H9 (cell line): ENCODE data around the gene CAB39L. TPM values are rescaled to one million over a fixed set of nuclear protein-coding genes. Genes with fewer than 3 reads are reported as not detected.

ENCODE experiments used
- DNase-seq: peaks from one replicate; pipeline ENCODE4 v3.0.0-alpha.2; 2017
- H2AFZ ChIP-seq: one replicate; pipeline ENCODE4 v1.6.1; 2013; ENCODE audit warnings: mild to moderate bottlenecking, low read length, control low read depth, moderate library complexity
- H2AK5ac ChIP-seq: 2 replicates; pipeline ENCODE4 v1.6.1; 2013; ENCODE audit warnings: low read length, control low read depth, mixed read lengths; ENCODE audit not compliant: insufficient read length
- H2BK120ac ChIP-seq: one replicate; pipeline ENCODE4 v1.6.1; 2013; ENCODE audit warnings: low read depth, mild to moderate bottlenecking, low read length, control low read depth, inconsistent platforms; ENCODE audit not compliant: poor library complexity, severe bottlenecking
- H2BK12ac ChIP-seq: 2 replicates; pipeline ENCODE4 v1.6.1; 2013; ENCODE audit warnings: low read length, control low read depth, mixed read lengths, low read depth; ENCODE audit not compliant: insufficient read length
- H2BK15ac ChIP-seq: 2 replicates; pipeline ENCODE4 v1.6.1; 2013; ENCODE audit warnings: low read depth, low read length, control low read depth
- H2BK20ac ChIP-seq: one replicate; pipeline ENCODE4 v1.6.1; 2013; ENCODE audit warnings: low read depth, mild to moderate bottlenecking, low read length, control low read depth, inconsistent platforms; ENCODE audit not compliant: poor library complexity, severe bottlenecking
- H2BK5ac ChIP-seq: 2 replicates; pipeline ENCODE4 v1.6.1; 2013; ENCODE audit warnings: low read length, control low read depth, mixed read lengths; ENCODE audit not compliant: insufficient read length
- H3K14ac ChIP-seq: 2 replicates; pipeline ENCODE4 v1.6.1; 2013; ENCODE audit warnings: low read length, control low read depth; ENCODE audit not compliant: insufficient read depth
- H3K18ac ChIP-seq: 2 replicates; pipeline ENCODE4 v1.6.1; 2013; ENCODE audit warnings: low read depth, mild to moderate bottlenecking, mixed read lengths, low read length, control low read depth; ENCODE audit not compliant: insufficient read length
- H3K23ac ChIP-seq: 2 replicates; pipeline ENCODE4 v1.6.1; 2013; ENCODE audit warnings: low read length, control low read depth, mixed read lengths, low read depth; ENCODE audit not compliant: insufficient read length
- H3K23me2 ChIP-seq: 2 replicates; pipeline ENCODE4 v1.6.1; 2013; ENCODE audit warnings: low read depth, mild to moderate bottlenecking, mixed read lengths, low read length, control low read depth; ENCODE audit not compliant: insufficient read length, poor library complexity, severe bottlenecking
- H3K27ac ChIP-seq: 2 replicates; pipeline ENCODE4 v1.5.1; 2013; ENCODE audit warnings: low read length, control low read depth, mixed read lengths, low read depth; ENCODE audit not compliant: insufficient read length
- H3K27me3 ChIP-seq: 2 replicates; pipeline ENCODE4 v1.6.1; 2013; ENCODE audit warnings: low read length, control low read depth, inconsistent platforms; ENCODE audit not compliant: insufficient read depth
- H3K4ac ChIP-seq: 2 replicates; pipeline ENCODE4 v1.6.1; 2013; ENCODE audit warnings: low read depth, mild to moderate bottlenecking, control low read depth, inconsistent platforms, low read length, moderate library complexity
- H3K4me1 ChIP-seq: 2 replicates; pipeline ENCODE4 v1.6.1; 2013; ENCODE audit warnings: low read length, control low read depth, inconsistent platforms; ENCODE audit not compliant: insufficient read depth
- H3K4me2 ChIP-seq: 2 replicates; pipeline ENCODE4 v1.6.1; 2013; ENCODE audit warnings: low read length, control low read depth, mixed read lengths; ENCODE audit not compliant: insufficient read length, insufficient read depth
- H3K56ac ChIP-seq: 2 replicates; pipeline ENCODE4 v1.6.1; 2013; ENCODE audit warnings: low read depth, mild to moderate bottlenecking, mixed read lengths, low read length, control low read depth; ENCODE audit not compliant: insufficient read length
- H3K79me1 ChIP-seq: 2 replicates; pipeline ENCODE4 v1.6.1; 2013; ENCODE audit warnings: low read depth, mild to moderate bottlenecking, moderate library complexity, low read length, control low read depth, inconsistent platforms; ENCODE audit not compliant: insufficient read depth, poor library complexity, severe bottlenecking
- H3K79me2 ChIP-seq: 2 replicates; pipeline ENCODE4 v1.6.1; 2013; ENCODE audit warnings: low read length, control low read depth, inconsistent platforms; ENCODE audit not compliant: insufficient read depth
- H3K9ac ChIP-seq: 2 replicates; pipeline ENCODE4 v1.6.1; 2013; ENCODE audit warnings: low read length, control low read depth, mixed read lengths; ENCODE audit not compliant: insufficient read length; ENCODE audit errors: extremely low read depth
- H3K9me3 ChIP-seq: one replicate; pipeline ENCODE4 v1.6.1; 2013; ENCODE audit warnings: low read depth, low read length, inconsistent platforms; ENCODE audit not compliant: control insufficient read depth
- H3T11ph ChIP-seq: one replicate; pipeline ENCODE4 v1.6.1; 2013; ENCODE audit warnings: mild to moderate bottlenecking, low read length, control low read depth, inconsistent platforms
- H4K20me1 ChIP-seq: one replicate; pipeline ENCODE4 v1.6.1; 2013; ENCODE audit not compliant: control insufficient read depth, insufficient read length, insufficient read depth
- H4K5ac ChIP-seq: 2 replicates; pipeline ENCODE4 v1.6.1; 2013; ENCODE audit warnings: low read depth, mild to moderate bottlenecking, mixed read lengths, low read length, control low read depth; ENCODE audit not compliant: insufficient read length
- H4K8ac ChIP-seq: replicated peaks from 2 replicates; pipeline ENCODE4 v1.6.1; 2013; ENCODE audit warnings: low read length, control low read depth, mixed read lengths, low read depth; ENCODE audit not compliant: insufficient read length
- H4K91ac ChIP-seq: 2 replicates; pipeline ENCODE4 v1.6.1; 2013; ENCODE audit warnings: low read depth, mild to moderate bottlenecking, moderate library complexity, mixed read lengths, low read length, control low read depth; ENCODE audit not compliant: insufficient read length
- H3K27ac Mint-ChIP-seq, 3 experiments: 2 replicates in 2 of 3; 3 replicates in 1 of 3; pipeline ENCODE4 v1.8.0; 2020 to 2021; ENCODE audit warnings: mixed read lengths in 3 of 3, mild to moderate bottlenecking in 1 of 3, moderate library complexity in 1 of 3
- H3K27me3 Mint-ChIP-seq: 2 replicates; pipeline ENCODE4 v1.8.0; 2021; ENCODE audit warnings: low read depth, mild to moderate bottlenecking, moderate library complexity, mixed read lengths
- H3K36me3 Mint-ChIP-seq, 3 experiments: 2 replicates in 2 of 3; 3 replicates in 1 of 3; pipeline ENCODE4 v1.8.0; 2020 to 2021; ENCODE audit warnings: low read depth in 3 of 3, mixed read lengths in 3 of 3; ENCODE audit not compliant: insufficient read depth in 1 of 3
- H3K4me1 Mint-ChIP-seq, 2 experiments: 2 replicates each; pipeline ENCODE4 v1.8.0; 2020; ENCODE audit warnings: mixed read lengths in 2 of 2
- H3K4me3 Mint-ChIP-seq, 2 experiments: 2 replicates in 1 of 2; 3 replicates in 1 of 2; pipeline ENCODE4 v1.8.0; 2020 to 2021; ENCODE audit warnings: mild to moderate bottlenecking in 2 of 2, mixed read lengths in 2 of 2, moderate library complexity in 1 of 2
- H3K9me3 Mint-ChIP-seq, 2 experiments: 2 replicates in 1 of 2; 3 replicates in 1 of 2; pipeline ENCODE4 v1.8.0; 2020; ENCODE audit warnings: mild to moderate bottlenecking in 2 of 2, mixed read lengths in 2 of 2, moderate library complexity in 1 of 2
- CTCF ChIP-seq: fragments of 200-600 bp; sonication (generic); conservative IDR thresholded peaks from 3 replicates; pipeline ENCODE4 v1.8.0; 2021; ENCODE audit warnings: antibody characterized with exemption, mild to moderate bottlenecking
- WGBS: extraction: QIAGEN DNeasy Blood & Tissue Kit; methylation state at CpG from one replicate; pipeline ENCODE4 v1.1.7; 2013; ENCODE audit warnings: missing lambda C conversion rate, low lambda C conversion rate, mixed read lengths; ENCODE audit not compliant: insufficient read length; ENCODE audit errors: extremely low coverage; 5-methylcytosine and 5-hydroxymethylcytosine counted together
- total RNA-seq: library from RNA; stranded (reverse); gene quantifications from 2 replicates; pipeline ENCODE4 v1.2.1, GENCODE V29; 2021

The CAB39L gene
- total RNA-seq, 1 experiment from 2014 or later, result 6.0 TPM

- DNase-seq, result no peak
- Histone ChIP-seq H2BK12ac (no peak overlapping the region), H4K20me1 (no peaks in the 10 kb centered on the region), H3K23me2 (no peaks in the 10 kb centered on the region), H3K79me2 (no peaks in the 10 kb centered on the region), H2AK5ac (no peak overlapping the region), H2BK15ac (no peak overlapping the region), H3K79me1 (no peaks in the 10 kb centered on the region), H4K5ac (no peak overlapping the region), H2BK5ac (no peak overlapping the region), H3K9ac (no peak overlapping the region), H3K18ac (no peak overlapping the region), H3K4me1 (no peaks in the 10 kb centered on the region; the same call in 1 of the 2 replicates), H3K27me3 (no peaks in the 10 kb centered on the region; the same call in 1 of the 2 replicates), H3K23ac (no peak overlapping the region), H3K4me2 (no peak overlapping the region), H3T11ph (no peak overlapping the region), H3K9me3 (no peaks in the 10 kb centered on the region), H2BK120ac (no peak overlapping the region), H3K4ac (no peak overlapping the region), H2BK20ac (no peak overlapping the region), H3K56ac (no peak overlapping the region), H3K27ac (no peak overlapping the region), H2AFZ (no peak overlapping the region), H4K91ac (no peak overlapping the region), H3K14ac (no peak overlapping the region), H4K8ac (no peak overlapping the region)
- Mint-ChIP-seq H3K36me3 (no peaks in the 10 kb centered on the region), H3K27ac (peak overlapping the region in 1 of 3 experiments; percentile 12; a peak in 2 of 7 replicates), H3K27me3 (no peaks in the 10 kb centered on the region), H3K4me3 (no peak overlapping the region; a peak in 1 of 5 replicates), H3K4me1 (peaks cover 14 to 40% of the 10 kb centered on the region in 2 experiments), H3K9me3 (no peaks in the 10 kb centered on the region)
- no CpG with 5 or more reads among the region's 9 CpGs for WGBS
- TF ChIP-seq CTCF, result no peak
Observed at GRCh38 chr13:49302817-49303216, 141.0 kb downstream of the CAB39L start.
